ENCODE data around the gene DDX25.

DNA sequence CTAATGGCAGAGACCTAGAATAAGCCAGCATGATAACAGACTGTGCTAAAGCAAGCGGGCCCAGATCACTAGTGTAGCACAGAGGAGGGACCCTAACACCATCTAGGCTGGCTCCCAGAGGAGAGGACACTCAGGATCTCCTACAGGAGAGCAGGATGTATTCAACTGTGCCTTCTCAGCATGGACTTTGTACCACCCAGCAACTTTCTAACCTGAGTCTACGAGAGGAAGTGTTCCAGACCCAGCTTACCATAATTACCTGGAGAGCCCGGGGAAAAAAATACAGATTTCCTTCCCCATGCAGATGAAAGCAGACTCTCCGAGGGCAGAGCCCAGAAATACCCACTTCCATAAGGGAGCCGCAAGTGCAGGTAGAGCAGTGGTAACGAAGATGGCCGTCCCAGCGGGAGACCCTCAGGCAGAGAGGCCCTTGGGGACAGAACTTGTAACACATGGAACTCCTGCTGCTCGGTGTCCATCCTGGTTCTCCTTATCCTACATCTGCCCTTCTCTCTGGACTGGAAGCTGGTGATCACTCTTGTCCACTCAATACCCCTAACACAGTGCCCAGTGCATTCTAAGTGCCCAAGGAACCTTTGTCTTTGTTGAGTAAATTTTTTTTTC, 20.2 kb downstream of the DDX25 start:
- TF ChIP-seq, protein P1, sequence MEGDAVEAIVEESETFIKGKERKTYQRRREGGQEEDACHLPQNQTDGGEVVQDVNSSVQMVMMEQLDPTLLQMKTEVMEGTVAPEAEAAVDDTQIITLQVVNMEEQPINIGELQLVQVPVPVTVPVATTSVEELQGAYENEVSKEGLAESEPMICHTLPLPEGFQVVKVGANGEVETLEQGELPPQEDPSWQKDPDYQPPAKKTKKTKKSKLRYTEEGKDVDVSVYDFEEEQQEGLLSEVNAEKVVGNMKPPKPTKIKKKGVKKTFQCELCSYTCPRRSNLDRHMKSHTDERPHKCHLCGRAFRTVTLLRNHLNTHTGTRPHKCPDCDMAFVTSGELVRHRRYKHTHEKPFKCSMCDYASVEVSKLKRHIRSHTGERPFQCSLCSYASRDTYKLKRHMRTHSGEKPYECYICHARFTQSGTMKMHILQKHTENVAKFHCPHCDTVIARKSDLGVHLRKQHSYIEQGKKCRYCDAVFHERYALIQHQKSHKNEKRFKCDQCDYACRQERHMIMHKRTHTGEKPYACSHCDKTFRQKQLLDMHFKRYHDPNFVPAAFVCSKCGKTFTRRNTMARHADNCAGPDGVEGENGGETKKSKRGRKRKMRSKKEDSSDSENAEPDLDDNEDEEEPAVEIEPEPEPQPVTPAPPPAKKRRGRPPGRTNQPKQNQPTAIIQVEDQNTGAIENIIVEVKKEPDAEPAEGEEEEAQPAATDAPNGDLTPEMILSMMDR (IDR thresholded peaks at IDR 0.05; ENCODE audit: insufficient read depth, low read length, poor library complexity, severe bottlenecking): no peak
- TF ChIP-seq EZH2phosphoT487 (conservative IDR thresholded peaks at IDR 0.05; ENCODE audit: low read length): no peak

Measured in SU-DHL-6 (cell line).